ENCODE measurements around the gene SORCS2. TPM values are rescaled to one million over a fixed set of nuclear protein-coding genes. Genes with fewer than 3 reads are reported as not detected.

SORCS2 gene
- total RNA-seq, 1 donor, result 0.27 TPM

DNA sequence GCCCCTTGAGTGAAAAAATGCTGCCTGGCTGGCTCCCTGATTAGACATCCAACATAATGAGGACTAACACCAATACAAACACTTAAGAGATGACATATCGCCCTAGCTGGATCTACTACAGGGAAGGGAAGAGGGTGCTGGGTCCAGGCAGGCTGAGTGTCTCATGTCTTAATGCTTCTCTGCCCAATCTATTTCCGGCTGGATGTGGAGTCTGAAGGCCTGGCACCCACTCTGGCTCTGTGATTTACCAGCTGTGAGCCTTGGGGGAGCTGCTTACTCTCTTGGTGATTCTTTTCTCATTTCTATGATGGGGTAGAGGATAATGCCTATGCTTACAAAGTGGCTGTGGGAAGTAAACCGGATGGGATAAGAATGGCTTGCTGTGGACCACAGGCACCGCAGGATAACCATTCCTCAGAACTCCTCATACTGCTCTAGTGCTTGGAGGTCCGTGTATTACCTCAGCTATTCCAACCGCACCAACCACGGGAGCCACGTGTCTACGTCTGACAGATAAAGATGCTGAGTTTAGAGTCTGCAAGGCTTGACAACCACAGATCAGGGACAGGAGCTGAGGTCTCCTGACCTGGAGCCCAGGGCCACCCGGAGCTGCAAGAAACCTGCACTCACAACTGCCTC lies 585.7 kb downstream of the SORCS2 start:
- no peak for DNase-seq (ENCODE audit: low read depth)
- TF ChIP-seq, protein P1, sequence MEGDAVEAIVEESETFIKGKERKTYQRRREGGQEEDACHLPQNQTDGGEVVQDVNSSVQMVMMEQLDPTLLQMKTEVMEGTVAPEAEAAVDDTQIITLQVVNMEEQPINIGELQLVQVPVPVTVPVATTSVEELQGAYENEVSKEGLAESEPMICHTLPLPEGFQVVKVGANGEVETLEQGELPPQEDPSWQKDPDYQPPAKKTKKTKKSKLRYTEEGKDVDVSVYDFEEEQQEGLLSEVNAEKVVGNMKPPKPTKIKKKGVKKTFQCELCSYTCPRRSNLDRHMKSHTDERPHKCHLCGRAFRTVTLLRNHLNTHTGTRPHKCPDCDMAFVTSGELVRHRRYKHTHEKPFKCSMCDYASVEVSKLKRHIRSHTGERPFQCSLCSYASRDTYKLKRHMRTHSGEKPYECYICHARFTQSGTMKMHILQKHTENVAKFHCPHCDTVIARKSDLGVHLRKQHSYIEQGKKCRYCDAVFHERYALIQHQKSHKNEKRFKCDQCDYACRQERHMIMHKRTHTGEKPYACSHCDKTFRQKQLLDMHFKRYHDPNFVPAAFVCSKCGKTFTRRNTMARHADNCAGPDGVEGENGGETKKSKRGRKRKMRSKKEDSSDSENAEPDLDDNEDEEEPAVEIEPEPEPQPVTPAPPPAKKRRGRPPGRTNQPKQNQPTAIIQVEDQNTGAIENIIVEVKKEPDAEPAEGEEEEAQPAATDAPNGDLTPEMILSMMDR (IDR thresholded peaks at IDR 0.05; ENCODE audit: insufficient read depth, low read length), result no peak
- no peak overlapping the region for H3K4me3 ChIP-seq (ENCODE audit: low read depth, low read length)

DNA sequence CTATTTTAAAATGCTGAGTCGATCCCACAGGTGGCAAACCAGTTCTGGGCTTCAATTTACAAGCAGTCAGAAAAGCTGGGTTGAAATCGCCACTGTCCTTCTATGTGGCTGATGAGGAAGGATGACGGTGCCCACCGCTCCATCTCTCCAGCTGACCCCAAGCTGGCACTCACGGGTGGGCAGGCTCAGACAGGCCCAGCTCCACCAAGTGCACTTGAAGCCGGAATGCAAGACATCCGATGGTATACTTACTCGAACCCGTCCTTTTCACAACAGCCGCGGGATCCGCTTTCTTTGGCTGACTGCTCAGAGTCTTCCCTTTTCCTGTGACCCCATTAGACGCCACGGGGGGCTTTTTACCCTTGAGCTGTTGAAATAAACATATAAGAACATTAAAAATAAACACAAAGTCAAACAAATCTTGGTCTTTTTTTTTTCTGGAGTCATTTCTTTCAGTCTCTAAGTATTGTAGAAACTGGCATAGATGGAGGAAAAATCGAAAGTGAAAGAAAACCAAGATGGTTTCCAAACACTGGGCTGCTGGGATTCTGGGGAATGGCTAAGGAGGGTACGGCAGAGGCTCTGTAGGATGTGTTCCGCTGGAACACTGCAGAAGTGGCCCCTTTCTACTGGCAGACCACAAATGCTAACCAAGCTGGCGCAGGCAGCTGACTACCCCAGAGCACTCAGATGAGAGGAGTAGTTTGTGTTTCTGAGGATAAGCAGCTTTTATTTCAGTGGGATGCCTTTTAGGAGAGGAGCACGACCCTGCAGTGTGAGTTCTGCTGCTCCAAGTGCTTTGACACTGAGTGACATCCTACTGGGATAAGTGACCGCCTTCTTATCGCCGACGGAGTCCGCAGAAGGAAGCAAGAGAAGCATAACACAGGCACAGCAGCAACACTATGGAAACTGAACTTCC lies 586.4 kb downstream of the SORCS2 start:
- TF ChIP-seq, protein P1 (IDR thresholded peaks at IDR 0.05; ENCODE audit: insufficient read depth, low read length), result no peak
- H3K4me3 ChIP-seq (ENCODE audit: low read depth, low read length), result peak overlapping the region; percentile 11

DNA sequence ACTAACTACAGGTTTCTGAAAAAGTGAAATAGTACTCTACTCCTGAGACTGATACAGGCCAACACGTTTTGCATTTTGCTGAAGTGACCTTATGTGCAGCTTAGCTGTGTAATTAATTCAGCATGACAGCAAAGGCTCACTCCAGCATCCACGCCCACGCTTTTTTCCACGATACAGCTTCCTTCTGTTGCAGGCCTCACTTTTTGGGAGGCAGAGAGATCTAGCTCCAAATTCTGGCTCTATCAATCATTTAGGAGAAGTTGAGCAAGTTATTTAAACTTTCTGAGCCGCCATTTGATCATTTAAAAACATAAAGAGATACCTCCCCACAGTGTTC lies 587.1 kb downstream of the SORCS2 start:
- TF ChIP-seq, protein P1 (IDR thresholded peaks at IDR 0.05; ENCODE audit: insufficient read depth, low read length), result no peak
- H3K4me3 ChIP-seq (ENCODE audit: low read depth, low read length), result no peak overlapping the region
- DNase-seq (ENCODE audit: low read depth), result peak; percentile 70

More for the DNA sequence above, 586.4 kb downstream of the SORCS2 start:
- DNase-seq (ENCODE audit: low read depth), result peak; percentile 27

DNA sequence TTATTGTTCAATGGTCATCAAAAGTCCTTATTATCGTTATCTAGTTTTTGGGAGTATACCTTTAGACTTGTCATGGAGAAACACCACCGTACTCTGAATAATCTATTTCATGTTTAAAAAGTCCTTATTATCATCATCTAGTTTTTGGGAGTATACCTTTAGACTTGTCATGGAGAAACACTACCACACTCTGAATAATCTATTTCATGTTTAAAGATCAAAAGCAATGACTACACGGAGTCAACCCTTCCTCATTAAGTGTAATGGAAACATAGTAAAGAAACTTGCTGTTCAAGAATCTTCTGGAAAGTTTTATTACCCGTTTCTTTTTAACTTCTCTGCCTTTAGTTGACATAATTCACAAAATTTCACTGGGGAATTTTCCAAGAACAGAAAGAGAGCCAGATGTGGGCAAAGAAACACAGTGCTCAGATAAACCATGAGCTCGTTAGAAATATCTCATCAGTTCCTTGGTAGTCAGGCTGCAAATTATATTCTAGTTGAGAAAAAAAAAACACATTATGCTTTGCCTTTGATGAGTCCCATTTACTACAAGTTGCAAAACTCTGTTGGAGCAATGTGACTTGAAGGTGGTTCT lies 588.5 kb downstream of the SORCS2 start:
- TF ChIP-seq, protein P1 (IDR thresholded peaks at IDR 0.05; ENCODE audit: insufficient read depth, low read length), result no peak
- H3K4me3 ChIP-seq (ENCODE audit: low read depth, low read length), result no peak overlapping the region
- no peak for DNase-seq (ENCODE audit: low read depth)

DNA sequence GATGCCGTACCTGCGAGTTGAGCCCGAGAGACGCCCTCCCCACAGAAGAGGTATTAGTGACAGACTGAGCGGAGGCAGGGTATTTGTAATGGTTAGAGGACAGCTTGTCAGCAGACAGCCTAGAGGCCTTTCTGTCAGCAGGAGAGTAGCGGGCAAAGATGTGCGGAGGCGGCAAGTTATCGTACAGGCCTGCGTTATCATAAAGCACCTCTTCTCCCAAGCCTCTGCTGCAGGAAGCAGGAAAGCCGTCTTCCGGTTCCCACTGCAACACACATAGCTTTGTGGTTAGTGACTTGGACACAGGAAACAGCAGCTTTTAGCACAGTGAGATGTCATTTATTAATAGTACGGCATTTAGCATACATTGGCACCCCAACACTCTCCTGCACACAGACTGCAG lies 589.0 kb downstream of the SORCS2 start:
- DNase-seq (ENCODE audit: low read depth), result no peak

DNA sequence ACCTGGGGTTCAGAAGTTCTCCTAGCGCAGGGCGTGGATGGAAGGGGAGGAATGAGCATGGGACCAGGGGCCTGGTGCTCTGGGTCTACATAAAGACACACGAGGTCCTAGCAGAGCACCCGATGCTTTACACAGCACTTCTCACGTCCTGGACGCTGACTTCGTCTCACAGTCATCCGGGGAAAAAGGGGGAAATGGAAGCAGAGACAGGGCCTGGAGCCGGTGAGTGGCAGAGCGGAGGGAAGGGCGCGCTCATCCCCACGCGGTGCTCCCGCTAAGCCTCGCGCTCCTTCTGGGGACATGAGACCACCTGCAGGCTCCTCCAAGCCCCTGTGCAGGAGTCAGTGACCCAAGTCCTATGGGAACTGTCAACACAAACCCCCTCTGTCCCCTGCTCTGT lies 589.7 kb downstream of the SORCS2 start:
- DNase-seq (ENCODE audit: low read depth), result no peak
- TF ChIP-seq, protein P1 (IDR thresholded peaks at IDR 0.05; ENCODE audit: insufficient read depth, low read length), result no peak
- no peak overlapping the region for H3K4me3 ChIP-seq (ENCODE audit: low read depth, low read length)

More for the DNA sequence above, 589.0 kb downstream of the SORCS2 start:
- TF ChIP-seq, protein P1 (IDR thresholded peaks at IDR 0.05; ENCODE audit: insufficient read depth, low read length), result no peak
- H3K4me3 ChIP-seq (ENCODE audit: low read depth, low read length), result no peak overlapping the region
